ENCODE measurements around the gene SYT5. TPM values are rescaled to one million over a fixed set of nuclear protein-coding genes. Genes with fewer than 3 reads are reported as not detected.

The SYT5 gene
- total RNA-seq, 2 experiments from 2014 or later: 0.84 TPM; not detected in 1

DNA sequence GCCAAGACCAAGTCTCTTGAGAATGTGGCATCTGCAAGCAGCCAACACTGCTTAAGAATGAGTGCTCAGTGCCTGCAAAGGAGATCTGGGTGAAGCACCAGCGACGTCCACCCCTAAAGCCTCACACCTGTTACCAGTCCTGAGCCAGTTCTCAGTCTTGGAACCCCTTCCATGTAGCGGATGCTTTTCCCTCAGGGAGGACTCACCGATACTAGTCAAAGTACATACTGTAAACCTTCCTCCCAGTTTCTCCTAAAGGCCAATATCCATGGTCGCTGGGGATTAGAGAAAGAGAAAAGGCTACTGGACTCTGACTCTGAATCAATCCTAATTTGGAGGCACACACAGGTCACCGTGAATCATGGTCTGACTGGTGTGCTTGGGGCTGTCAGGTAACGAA lies 33.5 kb upstream of the SYT5 start:
- no peak overlapping the region for H3K27ac ChIP-seq (ENCODE audit: low read depth, low read length, poor library complexity, severe bottlenecking)
- no peaks in the 10 kb centered on the region for H3K36me3 ChIP-seq (ENCODE audit: insufficient read depth, low read length)
- H3K9me3 ChIP-seq (ENCODE audit: low read length): no peaks in the 10 kb centered on the region
- H3K9me2 ChIP-seq (ENCODE audit: insufficient read depth, low read length): no peaks in the 10 kb centered on the region
- BruUV-seq (replicated peaks): no TSS peak
- CTCF ChIA-PET (ENCODE audit: unreplicated experiment): no interaction called here
- H4K20me1 ChIP-seq (ENCODE audit: insufficient read depth, low read length): no peaks in the 10 kb centered on the region
- intact Hi-C loops (cut with micrococcal nuclease; ENCODE audit: unreplicated experiment): loop anchor here (2.0 kb wide), 1 partner anchor 41 kb away; no protein-coding TSS in a partner anchor
- no peaks in the 10 kb centered on the region for H3K79me2 ChIP-seq (ENCODE audit: insufficient read depth, low read depth, low read length)
- no peak overlapping the region for H3K4me2 ChIP-seq (ENCODE audit: low read length)
- peaks cover 16% of the 10 kb centered on the region for H3K4me1 ChIP-seq (ENCODE audit: insufficient read depth, low read length, poor library complexity, severe bottlenecking)
- POLR2A ChIA-PET: no interaction called here
- no peak for DNase-seq (ENCODE audit: low spot score)
- no peak overlapping the region for H2AFZ ChIP-seq (ENCODE audit: low read length)
- H3K4me3 ChIP-seq (ENCODE audit: low read depth, low read length, poor library complexity, severe bottlenecking): no peak overlapping the region
- TF ChIP-seq, protein P1, sequence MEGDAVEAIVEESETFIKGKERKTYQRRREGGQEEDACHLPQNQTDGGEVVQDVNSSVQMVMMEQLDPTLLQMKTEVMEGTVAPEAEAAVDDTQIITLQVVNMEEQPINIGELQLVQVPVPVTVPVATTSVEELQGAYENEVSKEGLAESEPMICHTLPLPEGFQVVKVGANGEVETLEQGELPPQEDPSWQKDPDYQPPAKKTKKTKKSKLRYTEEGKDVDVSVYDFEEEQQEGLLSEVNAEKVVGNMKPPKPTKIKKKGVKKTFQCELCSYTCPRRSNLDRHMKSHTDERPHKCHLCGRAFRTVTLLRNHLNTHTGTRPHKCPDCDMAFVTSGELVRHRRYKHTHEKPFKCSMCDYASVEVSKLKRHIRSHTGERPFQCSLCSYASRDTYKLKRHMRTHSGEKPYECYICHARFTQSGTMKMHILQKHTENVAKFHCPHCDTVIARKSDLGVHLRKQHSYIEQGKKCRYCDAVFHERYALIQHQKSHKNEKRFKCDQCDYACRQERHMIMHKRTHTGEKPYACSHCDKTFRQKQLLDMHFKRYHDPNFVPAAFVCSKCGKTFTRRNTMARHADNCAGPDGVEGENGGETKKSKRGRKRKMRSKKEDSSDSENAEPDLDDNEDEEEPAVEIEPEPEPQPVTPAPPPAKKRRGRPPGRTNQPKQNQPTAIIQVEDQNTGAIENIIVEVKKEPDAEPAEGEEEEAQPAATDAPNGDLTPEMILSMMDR (conservative IDR thresholded peaks at IDR 0.05; ENCODE audit: low read length): no peak
- no peak for TF ChIP-seq EZH2phosphoT487 (IDR thresholded peaks at IDR 0.05; ENCODE audit: borderline replicate concordance, low read depth, low read length)

DNA sequence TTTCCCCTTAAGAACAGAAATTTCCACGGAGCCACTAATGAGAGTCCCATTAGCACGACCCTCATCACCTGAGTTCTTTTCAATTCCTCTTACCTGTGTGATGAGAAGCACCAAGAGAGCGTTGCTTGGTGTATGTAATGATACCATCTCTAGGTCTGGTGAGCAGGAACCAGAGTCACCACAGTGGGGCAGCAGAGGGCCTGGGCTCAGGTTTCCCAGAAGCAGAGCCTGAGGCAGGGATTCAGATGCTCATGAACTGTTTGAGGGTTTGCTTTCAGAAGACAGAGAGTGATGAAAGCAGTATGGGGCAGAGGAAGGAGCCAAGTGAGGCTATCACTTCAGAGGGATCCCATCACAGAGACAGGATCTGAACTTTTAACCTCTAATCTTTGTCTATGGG lies 32.4 kb upstream of the SYT5 start:
- POLR2A ChIA-PET: no interaction called here

More for the DNA sequence above, 32.4 kb upstream of the SYT5 start:
- Histone ChIP-seq H3K27ac (ENCODE audit: low read depth, low read length, poor library complexity, severe bottlenecking) (no peak overlapping the region), H3K4me1 (ENCODE audit: insufficient read depth, low read length, poor library complexity, severe bottlenecking) (peaks cover 16% of the 10 kb centered on the region), H3K4me3 (ENCODE audit: low read depth, low read length, poor library complexity, severe bottlenecking) (no peak overlapping the region), H2AFZ (ENCODE audit: low read length) (no peak overlapping the region), H3K36me3 (ENCODE audit: insufficient read depth, low read length) (no peaks in the 10 kb centered on the region), H3K79me2 (ENCODE audit: insufficient read depth, low read depth, low read length) (no peaks in the 10 kb centered on the region), H3K9me3 (ENCODE audit: low read length) (no peaks in the 10 kb centered on the region), H4K20me1 (ENCODE audit: insufficient read depth, low read length) (no peaks in the 10 kb centered on the region), H3K4me2 (ENCODE audit: low read length) (no peak overlapping the region), H3K9me2 (ENCODE audit: insufficient read depth, low read length) (no peaks in the 10 kb centered on the region)
- no TSS peak for BruUV-seq (replicated peaks)
- no peak for TF ChIP-seq EZH2phosphoT487 (IDR thresholded peaks at IDR 0.05; ENCODE audit: borderline replicate concordance, low read depth, low read length)
- TF ChIP-seq, protein P1 (conservative IDR thresholded peaks at IDR 0.05; ENCODE audit: low read length): peak; percentile 97
- CTCF ChIA-PET (ENCODE audit: unreplicated experiment): no interaction called here
- intact Hi-C loops (cut with micrococcal nuclease; ENCODE audit: unreplicated experiment): loop anchor here (1.0 to 2.0 kb wide), 3 partner anchors 42 to 206 kb away; no protein-coding TSS in a partner anchor
- DNase-seq (ENCODE audit: low spot score): peak; percentile 87

Data from OCI-LY7 (cell line).